PC-3 (cell line): ENCODE results near the gene GSTO2. TPM values are rescaled to one million over a fixed set of nuclear protein-coding genes. Genes with fewer than 3 reads are reported as not detected.

Experiments used
- ATAC-seq: fragments of 200-7000 bp; cut with Tn5 transposase; 2 replicates; pipeline ENCODE4 v1.9.1; 2020; ENCODE audit warnings: mild to moderate bottlenecking, moderate library complexity
- BruUV-seq: library from RNA; stranded (reverse); fragments of 400-500 nt; replicated peaks from 2 replicates; lab custom pipeline; 2021; lab: Mats Ljungman, UMichigan
- CTCF ChIA-PET: fragments of 300-600 bp; sonication (Branson Sonifier 250); formaldehyde crosslinking; loops from one replicate; lab custom pipeline; 2022; ENCODE audit warnings: antibody characterized with exemption; lab: Charles Lee
- POLR2A ChIA-PET: fragments of 300-600 bp; sonication (Branson Sonifier 250); formaldehyde crosslinking; loops from one replicate; lab custom pipeline; 2022; ENCODE audit warnings: antibody characterized with exemption; ENCODE audit not compliant: unreplicated experiment; lab: Charles Lee
- DNase-seq: peaks from one replicate; pipeline ENCODE4 v3.0.0-alpha.2; 2015
- H2AFZ ChIP-seq: fragments of 300-600 bp; sonication (generic); 2 replicates; pipeline ENCODE4 v1.6.0; 2016; ENCODE audit warnings: antibody characterized with exemption, low read length
- H3F3A ChIP-seq: fragments of 300-600 bp; sonication (generic); one replicate; pipeline ENCODE4 v1.6.0; 2017; ENCODE audit warnings: antibody characterized with exemption, low read length, control low read depth, mild to moderate bottlenecking; ENCODE audit not compliant: unreplicated experiment
- H3K27ac ChIP-seq: fragments of 300-600 bp; sonication (generic); 2 replicates; pipeline ENCODE4 v1.5.1; 2016; ENCODE audit warnings: mild to moderate bottlenecking, low read length
- H3K27me3 ChIP-seq: fragments of 300-600 bp; sonication (generic); 2 replicates; pipeline ENCODE4 v1.6.1; 2016; ENCODE audit warnings: low read length, mixed read lengths
- H3K36me3 ChIP-seq: fragments of 300-600 bp; sonication (generic); 2 replicates; pipeline ENCODE4 v1.6.1; 2016; ENCODE audit warnings: low read depth, mixed run types, low read length, mixed read lengths
- H3K4me1 ChIP-seq: fragments of 300-600 bp; sonication (generic); 2 replicates; pipeline ENCODE4 v1.5.1; 2016; ENCODE audit warnings: low read length; ENCODE audit not compliant: insufficient read depth
- H3K4me2 ChIP-seq: fragments of 300-600 bp; sonication (generic); 2 replicates; pipeline ENCODE4 v1.6.0; 2016; ENCODE audit warnings: low read length
- H3K4me3 ChIP-seq: fragments of 300-600 bp; sonication (generic); 2 replicates; pipeline ENCODE4 v1.5.1; 2016; ENCODE audit warnings: mild to moderate bottlenecking, low read length, mixed read lengths
- H3K79me2 ChIP-seq: fragments of 300-600 bp; sonication (generic); 2 replicates; pipeline ENCODE4 v1.6.1; 2017; ENCODE audit warnings: low read length, mixed read lengths
- H3K9ac ChIP-seq: fragments of 300-600 bp; sonication (generic); 2 replicates; pipeline ENCODE4 v1.6.0; 2016; ENCODE audit warnings: mild to moderate bottlenecking, low read length
- H3K9me2 ChIP-seq: fragments of 300-600 bp; sonication (generic); replicated peaks from 2 replicates; pipeline ENCODE4 v1.6.1; 2016; ENCODE audit warnings: mixed run types, low read length, mixed read lengths
- H3K9me3 ChIP-seq: fragments of 300-600 bp; sonication (generic); 2 replicates; pipeline ENCODE4 v1.6.1; 2016; ENCODE audit warnings: low read length, mixed read lengths
- H4K20me1 ChIP-seq: fragments of 300-600 bp; sonication (generic); 2 replicates; pipeline ENCODE4 v1.6.1; 2016; ENCODE audit warnings: low read length, mixed read lengths
- CTCF ChIP-seq: fragments of 300-600 bp; sonication (generic); conservative IDR thresholded peaks from 2 replicates; pipeline ENCODE4 v1.5.1; 2017; ENCODE audit warnings: antibody characterized with exemption, low read depth, mild to moderate bottlenecking, low read length
- EZH2 ChIP-seq: fragments of 300-600 bp; sonication (generic); IDR thresholded peaks from one replicate; pipeline ENCODE4 v1.6.1; 2017; ENCODE audit warnings: antibody characterized with exemption, mild to moderate bottlenecking, low read length; ENCODE audit not compliant: unreplicated experiment
- EZH2phosphoT487 ChIP-seq: fragments of 300-600 bp; sonication (generic); IDR thresholded peaks from 2 replicates; pipeline ENCODE4 v1.6.1; 2018; ENCODE audit warnings: mild to moderate bottlenecking, antibody characterized with exemption, low read length, borderline replicate concordance
- intact Hi-C: fragments of 100-400 bp; cut with micrococcal nuclease; formaldehyde crosslinking; loops from 2 replicates; pipeline ENCODE4 v1.9.0; 2023
- total RNA-seq: library from RNA; depleted of rRNA; stranded (reverse); fragments of >200 nt; gene quantifications from 2 replicates; pipeline ENCODE4 v1.2.3, GENCODE V29; 2014

The GSTO2 gene
- total RNA-seq, 1 experiment from 2014 or later = 13.8 TPM

- BruUV-seq = no TSS peak
- Histone ChIP-seq H3K4me2 (no peak overlapping the region), H3K9me2 (no peaks in the 10 kb centered on the region), H3K27ac (no peak overlapping the region), H3K4me3 (no peak overlapping the region), H2AFZ (no peak overlapping the region), H4K20me1 (no peaks in the 10 kb centered on the region), H3K9ac (no peak overlapping the region), H3K4me1 (peaks cover 30% of the 10 kb centered on the region), H3K9me3 (no peaks in the 10 kb centered on the region), H3F3A (no peaks in the 10 kb centered on the region), H3K36me3 (peaks cover 11% of the 10 kb centered on the region), H3K79me2 (no peaks in the 10 kb centered on the region), H3K27me3 (no peaks in the 10 kb centered on the region)
- intact Hi-C loops = no loop called here
- TF ChIP-seq CTCF (no peak), EZH2 (no peak), EZH2phosphoT487 (no peak)
- ChIA-PET CTCF (no interaction called here), POLR2A (no interaction called here)
- DNase-seq (no peak), ATAC-seq (no peak)
These were observed 39.5 kb downstream of the GSTO2 start for GRCh38 chr10:104308439-104308903.

GRCh38 chr10:104309980-104310978 lies 41.3 kb downstream of the GSTO2 start:
- H3K36me3 ChIP-seq = peaks cover 17% of the 10 kb centered on the region
- no TSS peak for BruUV-seq
- H3F3A ChIP-seq = no peaks in the 10 kb centered on the region
- no peak overlapping the region for H2AFZ ChIP-seq
- ChIA-PET POLR2A (no interaction called here), CTCF (interaction anchor here (0.8 to 1.4 kb wide), 2 partner anchors 39 to 41 kb away, joined by 3 to 4 read pairs; no protein-coding TSS in a partner anchor)
- no peaks in the 10 kb centered on the region for H3K9me2 ChIP-seq
- H3K9ac ChIP-seq = no peak overlapping the region
- intact Hi-C loops = loop anchor here (2.0 kb wide), 1 partner anchor 19 kb away; no protein-coding TSS in a partner anchor
- no peak overlapping the region for H3K4me3 ChIP-seq
- H3K27me3 ChIP-seq = no peaks in the 10 kb centered on the region
- peak; percentile 87 for ATAC-seq
- H3K4me2 ChIP-seq = peak overlapping the region; percentile 22; the same call in 1 of the 2 replicates
- H4K20me1 ChIP-seq = no peaks in the 10 kb centered on the region
- no peak for TF ChIP-seq CTCF
- TF ChIP-seq EZH2 = no peak
- TF ChIP-seq EZH2phosphoT487 = no peak
- peak; percentile 77 for DNase-seq
- 0 out of 2 replicates have a peak, but pooled peaks cover 9% of the 10 kb centered on the region for H3K79me2 ChIP-seq
- no peaks in the 10 kb centered on the region for H3K9me3 ChIP-seq
- H3K4me1 ChIP-seq = peaks cover 21% of the 10 kb centered on the region
- H3K27ac ChIP-seq = peak overlapping the region; percentile 54
